Gastroesophageal sphincter (tissue), 4 donors: Measurements from ENCODE around the gene EHHADH. TPM values are rescaled to one million over a fixed set of nuclear protein-coding genes. Genes with fewer than 3 reads are reported as not detected.

Source experiments
- ATAC-seq: fragments of 150-250 bp; one replicate; pipeline ENCODE4 v1.9.1; 2016; ENCODE audit warnings: mild to moderate bottlenecking, moderate library complexity
- H3K27ac ChIP-seq, 4 donors: fragments of 200-600 bp; sonication (generic) in 3 of 4; 1 replicate in 3 of 4; 2 replicates in 1 of 4; pipeline ENCODE4 v1.5.1; 2016 to 2019
- H3K27me3 ChIP-seq: fragments of 200-600 bp; sonication (generic); one replicate; pipeline ENCODE4 v1.5.1; 2019
- H3K36me3 ChIP-seq, 2 donors: fragments of 200-600 bp; sonication (generic); one replicate each; pipeline ENCODE4 v1.5.1; 2019; ENCODE audit warnings: control low read depth in 1 of 2
- H3K4me1 ChIP-seq, 3 donors: fragments of 200-600 bp; sonication (generic); 1 replicate in 2 of 3; 2 replicates in 1 of 3; pipeline ENCODE4 v1.5.1; 2016 to 2019; ENCODE audit warnings: control low read depth in 2 of 3
- H3K4me3 ChIP-seq, 2 donors: fragments of 200-600 bp; sonication (generic); one replicate each; pipeline ENCODE4 v1.5.1; 2019; ENCODE audit warnings: mild to moderate bottlenecking in 1 of 2, moderate library complexity in 1 of 2
- H3K9me3 ChIP-seq, 3 donors: fragments of 200-600 bp; sonication (generic); one replicate each; pipeline ENCODE4 v1.5.1; 2017 to 2019; ENCODE audit warnings: control low read depth in 2 of 3
- CTCF ChIP-seq, 4 experiments: fragments of 200-600 bp in 2 of 4; fragments of 450-650 bp in 2 of 4; sonication (generic) in 1 of 4; IDR thresholded peaks; one replicate each; pipeline ENCODE4 v1.5.1; 2017 to 2019; ENCODE audit warnings: antibody characterized with exemption in 4 of 4, mild to moderate bottlenecking in 2 of 4, moderate library complexity in 2 of 4
- EP300 ChIP-seq: sonication (generic); formaldehyde crosslinking; IDR thresholded peaks from one replicate; pipeline ENCODE4 v1.6.1; 2017; ENCODE audit warnings: antibody characterized with exemption, mild to moderate bottlenecking
- POLR2A ChIP-seq, 2 donors: fragments of 450-650 bp; IDR thresholded peaks; one replicate each; pipeline ENCODE4 v1.6.1; 2017; ENCODE audit warnings: antibody characterized with exemption in 2 of 2, mild to moderate bottlenecking in 2 of 2, moderate library complexity in 1 of 2
- POLR2AphosphoS5 ChIP-seq: sonication (generic); formaldehyde crosslinking; IDR thresholded peaks from one replicate; pipeline ENCODE4 v1.6.1; 2017; ENCODE audit warnings: antibody characterized with exemption
- WGBS, 2 donors: methylation state at CpG; one replicate each; pipeline ENCODE4 v1.1.5; 2018; ENCODE audit warnings: low coverage in 1 of 2; 5-methylcytosine and 5-hydroxymethylcytosine counted together
- total RNA-seq, 4 donors: library from RNA; depleted of rRNA; stranded (reverse); fragments of >200 nt; gene quantifications; one replicate each; pipeline ENCODE4 v1.1.0, GENCODE V29; 2016

EHHADH gene
- total RNA-seq, 4 donors from 2014 or later: 2.6 to 7.2 (median 4.3) TPM

DNA sequence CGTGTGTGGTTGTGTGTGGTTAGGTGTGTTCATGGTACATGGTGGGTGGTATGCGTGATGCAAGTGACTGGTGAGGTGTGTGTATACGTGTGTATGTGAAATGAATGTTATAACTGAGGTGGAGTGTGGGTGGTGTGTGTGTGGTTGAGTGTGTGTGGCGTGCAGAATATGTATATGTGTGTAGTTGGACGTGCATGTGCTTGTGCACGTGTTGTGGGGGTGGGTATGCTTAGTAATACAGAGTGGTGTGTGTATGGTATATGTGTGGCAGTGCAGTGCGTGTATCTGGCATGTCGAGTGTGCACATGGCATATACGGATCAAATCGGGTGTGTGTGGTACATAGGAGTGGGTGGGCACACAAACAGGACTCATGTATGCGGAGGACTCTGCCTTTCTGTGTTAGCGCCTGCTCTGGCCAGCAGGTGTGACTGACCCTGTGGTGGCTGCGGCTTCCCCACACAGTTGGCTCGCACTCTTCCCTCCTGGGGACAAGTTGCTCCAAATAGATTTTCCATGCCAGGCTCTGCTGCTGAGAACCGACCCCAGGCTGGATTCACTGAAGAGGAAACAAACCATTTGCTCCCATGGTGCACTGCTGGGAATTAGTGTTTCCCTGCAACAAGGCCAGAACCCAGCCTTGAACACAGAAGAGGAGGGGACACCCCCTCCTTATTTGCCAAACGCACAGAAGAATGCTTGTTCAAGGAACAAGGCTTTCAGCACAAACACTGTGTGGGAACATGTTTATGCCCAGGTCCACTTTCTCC lies 99.8 kb downstream of the EHHADH start:
- H3K36me3 ChIP-seq: no peaks in the 10 kb centered on the region
- TF ChIP-seq POLR2A (IDR thresholded peaks at IDR 0.05) (no peak), EP300 (no peak), POLR2AphosphoS5 (no peak), CTCF (IDR thresholded peaks at IDR 0.05) (no peak)
- WGBS, 2 donors: 62 to 66% methylated on average over 7 to 10 of the region's 16 CpGs
- peak overlapping the region in 3 of 4 donors; percentile 92 to 95 (median 93) for H3K27ac ChIP-seq
- peak overlapping the region in 1 of 2 donors; percentile 70 for H3K4me3 ChIP-seq
- no peak for ATAC-seq
- H3K4me1 ChIP-seq: peaks cover 0 to 44% (median 0%) of the 10 kb centered on the region in 3 donors
- H3K9me3 ChIP-seq: no peaks in the 10 kb centered on the region
- no peaks in the 10 kb centered on the region for H3K27me3 ChIP-seq

DNA sequence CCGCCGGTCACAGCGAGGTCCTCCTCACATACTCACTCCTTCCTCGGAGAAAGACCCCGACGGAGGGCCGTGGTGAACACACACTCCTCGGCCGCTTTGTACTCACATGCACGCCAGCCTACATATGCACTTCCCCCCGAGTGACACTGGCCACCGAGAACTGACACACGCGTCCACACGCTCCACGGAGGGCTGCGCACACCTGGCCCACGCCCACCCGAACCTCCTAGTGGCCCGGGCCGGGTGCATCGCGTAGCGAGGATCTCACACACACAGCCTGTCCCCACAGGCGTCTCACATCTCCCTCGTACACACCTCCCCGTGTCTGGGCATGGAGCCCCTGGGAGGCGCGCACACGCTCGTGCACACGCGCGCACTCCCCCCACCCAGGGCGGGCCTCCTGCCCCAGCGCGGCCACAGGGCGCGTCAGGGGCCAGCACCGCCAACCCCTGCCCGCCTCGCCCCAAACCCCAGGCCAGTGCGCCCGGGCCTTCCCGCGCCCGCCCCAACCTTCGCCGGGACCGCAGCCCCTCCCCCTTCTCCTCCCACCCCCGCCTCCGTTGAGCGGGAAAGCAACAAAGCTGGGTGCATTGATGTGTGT lies 100.6 kb downstream of the EHHADH start:
- no peaks in the 10 kb centered on the region for H3K27me3 ChIP-seq
- WGBS, 2 donors: no CpG with 5 or more reads among the region's 53 CpGs
- H3K27ac ChIP-seq: peak overlapping the region; percentile 5 to 95 (median 92)
- peaks cover 0 to 51% (median 0%) of the 10 kb centered on the region in 3 donors for H3K4me1 ChIP-seq
- TF ChIP-seq POLR2AphosphoS5 (no peak), CTCF (IDR thresholded peaks at IDR 0.05) (no peak), POLR2A (IDR thresholded peaks at IDR 0.05) (no peak)
- H3K9me3 ChIP-seq: no peaks in the 10 kb centered on the region
- H3K4me3 ChIP-seq: peak overlapping the region; percentile 45 to 70
- ATAC-seq: peak; percentile 39
- H3K36me3 ChIP-seq: no peaks in the 10 kb centered on the region

- Histone ChIP-seq H3K27ac (peak within 1 kb of the TSS; percentile 61 to 95 (median 92)), H3K9me3 (no peaks in the 10 kb centered on the region), H3K4me1 (peaks cover 0 to 57% (median 0%) of the 10 kb centered on the region in 3 donors), H3K4me3 (peak within 1 kb of the TSS; percentile 45 to 70), H3K36me3 (no peaks in the 10 kb centered on the region), H3K27me3 (no peaks in the 10 kb centered on the region)
- TF ChIP-seq POLR2AphosphoS5 (peak; percentile 65), POLR2A (IDR thresholded peaks at IDR 0.05) (peak; percentile 41 to 57), EP300 (no peak), CTCF (IDR thresholded peaks at IDR 0.05) (peak in 1 of 4 experiments; percentile 12)
- ATAC-seq: peak; percentile 83
- 0% methylated on average over 3 of the region's 113 CpGs; no CpG with 5 or more reads in 1 of the 2 donors for WGBS, 2 donors
These were observed 101.3 kb downstream of the EHHADH start, which contains the start of gene C3orf70 for GRCh38 chr3:185152410-185153170. TSS of gene C3orf70 (minus strand) at chr3:185153060. CDS start at chr3:185152823, 237 bp downstream.

DNA sequence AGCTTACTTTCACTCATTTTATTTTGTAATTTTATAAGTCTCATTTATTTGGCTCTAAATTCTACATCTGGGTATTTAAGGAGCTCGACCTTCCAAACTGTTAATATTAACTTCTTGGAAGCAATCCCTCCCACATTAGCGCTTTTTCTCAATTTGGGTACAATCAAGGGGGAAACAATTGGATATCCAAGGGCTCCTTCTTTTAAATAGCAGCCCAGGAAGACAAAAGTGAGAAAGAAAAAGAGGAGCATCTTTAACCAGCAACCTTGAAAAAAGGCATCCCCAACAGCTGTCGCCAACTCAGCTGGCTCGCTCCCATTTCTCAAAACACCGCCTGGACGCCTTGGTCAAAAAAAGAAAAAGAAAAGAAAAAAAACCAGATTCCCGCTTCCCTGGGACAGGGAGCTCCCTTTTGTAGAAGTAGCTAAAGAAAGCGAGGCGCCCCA lies 101.9 kb downstream of the EHHADH start:
- H3K4me3 ChIP-seq: peak overlapping the region; percentile 45 to 70
- H3K27ac ChIP-seq: peak overlapping the region; percentile 61 to 95 (median 92)
- 1 to 11% methylated on average over 3 to 5 of the region's 9 CpGs for WGBS, 2 donors
- H3K36me3 ChIP-seq: no peaks in the 10 kb centered on the region
- ATAC-seq: no peak
- H3K9me3 ChIP-seq: no peaks in the 10 kb centered on the region
- no peaks in the 10 kb centered on the region for H3K27me3 ChIP-seq
- no peak for TF ChIP-seq POLR2AphosphoS5
- no peak for TF ChIP-seq EP300
- no peak for TF ChIP-seq POLR2A (IDR thresholded peaks at IDR 0.05)
- no peak for TF ChIP-seq CTCF (IDR thresholded peaks at IDR 0.05)
- peaks cover 0 to 63% (median 0%) of the 10 kb centered on the region in 3 donors for H3K4me1 ChIP-seq
